Measurements from ENCODE around the gene GCAT. TPM values are rescaled to one million over a fixed set of nuclear protein-coding genes. Genes with fewer than 3 reads are reported as not detected.
"Not testable (repeated sequence)": the region's sequence is repeated elsewhere in the genome, so short reads cannot be mapped to it uniquely, and the experiment has no call there.

Gene GCAT
- total and polyA plus RNA-seq, 10 donors = 0.94 to 3.9 (median 1.9) TPM; not detected in 1

DNA sequence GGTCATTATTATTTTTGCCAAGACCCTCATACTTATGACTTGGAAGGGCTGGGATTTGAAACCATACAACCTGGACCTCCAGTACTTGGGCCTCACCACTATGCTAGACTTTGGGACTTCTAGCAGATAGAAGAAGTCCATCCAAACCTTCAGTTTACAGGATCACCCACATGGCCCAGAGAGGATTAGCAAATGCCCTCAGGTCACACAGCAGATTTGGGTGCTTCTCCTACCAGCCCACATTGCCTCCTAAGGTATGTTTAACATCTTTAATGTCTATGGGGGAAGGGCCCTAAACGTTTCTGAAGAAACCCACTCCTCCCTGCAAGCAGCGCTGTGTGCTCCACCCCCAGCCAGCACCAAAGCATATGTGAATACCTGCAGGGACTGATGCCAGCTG lies 17.5 kb upstream of the GCAT start:
- no peak for DNase-seq
- TF ChIP-seq POLR2A (IDR thresholded peaks at IDR 0.05) (no peak), POLR2AphosphoS5 (IDR thresholded peaks at IDR 0.05) (no peak)
- TF ChIP-seq, protein P1, sequence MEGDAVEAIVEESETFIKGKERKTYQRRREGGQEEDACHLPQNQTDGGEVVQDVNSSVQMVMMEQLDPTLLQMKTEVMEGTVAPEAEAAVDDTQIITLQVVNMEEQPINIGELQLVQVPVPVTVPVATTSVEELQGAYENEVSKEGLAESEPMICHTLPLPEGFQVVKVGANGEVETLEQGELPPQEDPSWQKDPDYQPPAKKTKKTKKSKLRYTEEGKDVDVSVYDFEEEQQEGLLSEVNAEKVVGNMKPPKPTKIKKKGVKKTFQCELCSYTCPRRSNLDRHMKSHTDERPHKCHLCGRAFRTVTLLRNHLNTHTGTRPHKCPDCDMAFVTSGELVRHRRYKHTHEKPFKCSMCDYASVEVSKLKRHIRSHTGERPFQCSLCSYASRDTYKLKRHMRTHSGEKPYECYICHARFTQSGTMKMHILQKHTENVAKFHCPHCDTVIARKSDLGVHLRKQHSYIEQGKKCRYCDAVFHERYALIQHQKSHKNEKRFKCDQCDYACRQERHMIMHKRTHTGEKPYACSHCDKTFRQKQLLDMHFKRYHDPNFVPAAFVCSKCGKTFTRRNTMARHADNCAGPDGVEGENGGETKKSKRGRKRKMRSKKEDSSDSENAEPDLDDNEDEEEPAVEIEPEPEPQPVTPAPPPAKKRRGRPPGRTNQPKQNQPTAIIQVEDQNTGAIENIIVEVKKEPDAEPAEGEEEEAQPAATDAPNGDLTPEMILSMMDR (IDR thresholded peaks at IDR 0.05 in 8 of 11, conservative IDR thresholded peaks at IDR 0.05 in 3 of 11) = no peak
- no peaks in the 10 kb centered on the region for H3K27me3 ChIP-seq (replicated peaks in 1 of 7)
- H3K9me3 ChIP-seq = no peaks in the 10 kb centered on the region
- no peak overlapping the region for H3K27ac ChIP-seq
- WGBS, 5 donors = 0 to 78% (median 67%) methylated on average over 1 to 2 of the region's 2 CpGs
- intact Hi-C loops (cut with DNase I; ENCODE audit: low total_unique reads) = no loop called here
- peaks cover 0 to 4% (median 0%) of the 10 kb centered on the region in 6 donors for H3K4me1 ChIP-seq
- no peak overlapping the region for H3K4me3 ChIP-seq
- H3K36me3 ChIP-seq = no peaks in the 10 kb centered on the region

DNA sequence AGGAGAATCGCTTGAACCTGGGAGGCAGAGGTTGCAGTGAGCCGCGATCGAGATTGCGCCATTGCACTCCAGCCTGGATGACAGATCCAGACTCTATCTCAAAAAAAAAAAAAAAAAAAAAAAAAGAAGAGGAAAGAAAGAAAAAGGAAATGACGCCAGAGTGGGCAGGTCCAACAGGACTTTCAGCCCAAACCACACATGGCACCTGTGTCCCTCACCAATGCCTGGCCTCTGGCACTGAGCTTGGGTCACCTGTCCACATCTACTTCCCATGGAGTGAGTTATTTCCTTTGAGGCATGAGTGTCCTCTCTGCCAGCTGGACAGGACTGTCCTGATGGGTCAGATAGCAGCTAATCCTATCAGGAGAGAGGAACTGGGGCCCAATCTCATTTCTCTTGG lies 15.2 kb upstream of the GCAT start:
- TF ChIP-seq POLR2AphosphoS5 (IDR thresholded peaks at IDR 0.05) = no peak
- no peak for TF ChIP-seq POLR2A (IDR thresholded peaks at IDR 0.05)
- TF ChIP-seq, protein P1 (IDR thresholded peaks at IDR 0.05 in 8 of 11, conservative IDR thresholded peaks at IDR 0.05 in 3 of 11) = no peak
- intact Hi-C loops (cut with DNase I; ENCODE audit: low total_unique reads) = no loop called here

DNA sequence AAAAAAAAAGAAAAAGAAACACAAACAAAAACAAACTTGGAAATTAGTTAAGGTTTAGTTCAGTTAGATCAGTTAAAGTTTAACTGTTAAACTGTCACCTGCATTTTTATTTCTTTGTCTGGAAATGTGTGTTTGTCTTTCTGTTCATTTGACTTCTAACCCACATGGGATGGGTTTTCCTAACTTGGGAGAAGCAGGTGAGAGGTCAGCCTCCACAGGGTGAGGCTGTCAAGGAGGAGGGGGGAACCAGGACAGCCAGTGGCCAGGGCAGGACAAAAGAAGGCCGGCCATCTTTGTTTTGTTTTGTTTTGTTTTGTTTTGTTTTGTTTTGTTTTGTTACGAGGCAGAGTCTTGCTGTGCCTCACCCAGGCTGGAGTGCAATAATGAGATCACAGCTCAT lies 13.4 kb upstream of the GCAT start:
- Histone ChIP-seq H3K27ac (no peak overlapping the region), H3K27me3 (replicated peaks in 1 of 7) (no peaks in the 10 kb centered on the region), H3K4me3 (no peak overlapping the region), H3K36me3 (no peaks in the 10 kb centered on the region), H3K4me1 (peaks cover 0 to 4% (median 0%) of the 10 kb centered on the region in 6 donors), H3K9me3 (no peaks in the 10 kb centered on the region)
- intact Hi-C loops (cut with DNase I; ENCODE audit: low total_unique reads) = no loop called here
- DNase-seq = no peak
- WGBS, 5 donors = 74 to 91% (median 81%) methylated on average over 2 of the region's 2 CpGs
- TF ChIP-seq, protein P1 (IDR thresholded peaks at IDR 0.05 in 8 of 11, conservative IDR thresholded peaks at IDR 0.05 in 3 of 11) = no peak
- TF ChIP-seq POLR2AphosphoS5 (IDR thresholded peaks at IDR 0.05) = no peak

More for the DNA sequence above, 15.2 kb upstream of the GCAT start:
- 77 to 89% (median 79%) methylated on average over 6 of the region's 6 CpGs for WGBS, 5 donors
- H3K27ac ChIP-seq = no peak overlapping the region
- H3K27me3 ChIP-seq (replicated peaks in 1 of 7) = no peaks in the 10 kb centered on the region
- no peak for DNase-seq
- H3K9me3 ChIP-seq = no peaks in the 10 kb centered on the region
- H3K4me1 ChIP-seq = peaks cover 0 to 4% (median 0%) of the 10 kb centered on the region in 6 donors
- no peak overlapping the region for H3K4me3 ChIP-seq
- H3K36me3 ChIP-seq = no peaks in the 10 kb centered on the region

DNA sequence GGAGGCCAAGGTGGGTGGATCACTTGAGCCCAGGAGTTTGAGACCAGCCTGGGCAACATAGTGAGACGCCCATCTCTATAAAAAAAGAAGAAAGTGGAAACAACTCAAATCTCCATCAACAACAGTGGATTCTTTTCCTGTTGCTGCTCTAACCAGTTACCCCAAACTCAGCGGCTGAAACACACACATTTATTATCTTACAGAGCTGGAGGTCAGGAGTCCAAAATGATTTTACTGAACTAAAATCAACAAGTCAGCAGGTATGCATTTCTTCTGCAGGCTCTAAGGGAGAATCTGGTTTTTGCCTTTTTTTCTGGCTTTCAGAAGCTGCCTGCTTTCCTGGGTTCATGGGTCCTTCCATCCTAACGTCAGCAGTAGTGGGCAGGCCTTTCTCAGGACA lies 11.7 kb upstream of the GCAT start:
- DNase-seq = no peak
- intact Hi-C loops (cut with DNase I; ENCODE audit: low total_unique reads) = no loop called here
- no peak overlapping the region for H3K4me3 ChIP-seq
- H3K27ac ChIP-seq = no peak overlapping the region
- no peak for TF ChIP-seq POLR2A (IDR thresholded peaks at IDR 0.05)
- TF ChIP-seq, protein P1 (IDR thresholded peaks at IDR 0.05 in 8 of 11, conservative IDR thresholded peaks at IDR 0.05 in 3 of 11) = no peak
- TF ChIP-seq POLR2AphosphoS5 (IDR thresholded peaks at IDR 0.05) = no peak
- no peaks in the 10 kb centered on the region for H3K36me3 ChIP-seq
- H3K27me3 ChIP-seq (replicated peaks in 1 of 7) = peaks cover 0 to 2% (median 0%) of the 10 kb centered on the region in 7 donors
- WGBS, 5 donors = 64 to 95% (median 78%) methylated on average over 3 of the region's 3 CpGs
- H3K9me3 ChIP-seq = no peaks in the 10 kb centered on the region
- H3K4me1 ChIP-seq = peaks cover 0 to 4% (median 0%) of the 10 kb centered on the region in 6 donors

DNA sequence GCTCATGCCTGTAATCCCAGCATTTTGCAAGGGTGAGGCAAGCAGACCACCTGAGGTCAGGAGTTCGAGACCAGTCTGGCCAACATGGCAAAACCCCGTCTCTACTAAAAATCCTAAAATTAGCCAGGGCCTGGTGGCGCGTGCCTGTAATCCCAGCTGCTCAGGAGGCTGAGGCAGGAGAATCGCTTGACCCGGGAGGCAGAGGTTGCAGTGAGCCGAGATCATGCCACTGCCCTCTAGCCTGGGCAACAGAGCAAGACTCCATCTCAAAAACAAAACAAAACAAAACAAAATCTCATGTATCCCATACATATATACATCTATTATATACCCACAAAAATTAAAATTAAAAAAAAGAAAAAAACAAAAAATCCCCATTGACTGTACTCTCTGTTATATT lies 10.5 kb upstream of the GCAT start:
- H3K4me3 ChIP-seq; H3K4me1 ChIP-seq; intact Hi-C loops (cut with DNase I; ENCODE audit: low total_unique reads); H3K36me3 ChIP-seq; H3K27ac ChIP-seq; DNase-seq; H3K9me3 ChIP-seq: not testable (repeated sequence)
- 89 to 95% (median 91%) methylated on average over 7 of the region's 7 CpGs for WGBS, 5 donors
- peaks cover 0 to 14% (median 2%) of the 10 kb centered on the region in 7 donors for H3K27me3 ChIP-seq (replicated peaks in 1 of 7)

All from spleen (tissue), 11 donors.